ENCODE data around the gene TPK1.

DNA sequence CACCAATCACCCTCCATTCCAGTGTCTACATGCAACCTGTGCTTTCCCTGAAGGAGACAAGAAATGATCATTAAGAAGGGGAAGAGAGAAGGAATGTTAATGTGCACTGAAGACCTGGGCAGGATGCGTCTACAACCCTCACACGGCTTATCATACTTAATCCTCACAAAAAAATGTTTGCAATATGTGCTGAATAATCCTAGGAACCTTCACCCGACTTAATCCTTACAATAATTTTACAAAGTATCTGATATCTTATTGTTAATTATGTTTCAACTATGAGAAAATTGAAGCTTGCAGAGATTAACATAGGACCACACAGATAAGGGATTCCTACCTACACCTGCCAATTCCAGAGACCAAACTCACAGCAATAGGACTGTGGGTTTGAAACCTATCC is 287.3 kb downstream of the TPK1 start:
- TF ChIP-seq EZH2 (IDR thresholded peaks at IDR 0.05) = no peak
- TF ChIP-seq, protein P1, sequence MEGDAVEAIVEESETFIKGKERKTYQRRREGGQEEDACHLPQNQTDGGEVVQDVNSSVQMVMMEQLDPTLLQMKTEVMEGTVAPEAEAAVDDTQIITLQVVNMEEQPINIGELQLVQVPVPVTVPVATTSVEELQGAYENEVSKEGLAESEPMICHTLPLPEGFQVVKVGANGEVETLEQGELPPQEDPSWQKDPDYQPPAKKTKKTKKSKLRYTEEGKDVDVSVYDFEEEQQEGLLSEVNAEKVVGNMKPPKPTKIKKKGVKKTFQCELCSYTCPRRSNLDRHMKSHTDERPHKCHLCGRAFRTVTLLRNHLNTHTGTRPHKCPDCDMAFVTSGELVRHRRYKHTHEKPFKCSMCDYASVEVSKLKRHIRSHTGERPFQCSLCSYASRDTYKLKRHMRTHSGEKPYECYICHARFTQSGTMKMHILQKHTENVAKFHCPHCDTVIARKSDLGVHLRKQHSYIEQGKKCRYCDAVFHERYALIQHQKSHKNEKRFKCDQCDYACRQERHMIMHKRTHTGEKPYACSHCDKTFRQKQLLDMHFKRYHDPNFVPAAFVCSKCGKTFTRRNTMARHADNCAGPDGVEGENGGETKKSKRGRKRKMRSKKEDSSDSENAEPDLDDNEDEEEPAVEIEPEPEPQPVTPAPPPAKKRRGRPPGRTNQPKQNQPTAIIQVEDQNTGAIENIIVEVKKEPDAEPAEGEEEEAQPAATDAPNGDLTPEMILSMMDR (IDR thresholded peaks at IDR 0.05) = no peak

Measured in neural progenitor cell (in vitro differentiated cells).